Stimulated activated CD4-positive, alpha-beta T cell treated with anti-CD3 and anti-CD28 coated beads, Interleukin-4, amount 100 ng/mL, for 4 hours (primary cell): ENCODE measurements around the gene CXorf49.
"Not testable (repeated sequence)": the region's sequence is repeated elsewhere in the genome, so short reads cannot be mapped to it uniquely, and the experiment has no call there.

Source experiments
- DNase-seq, 2 experiments: peaks; one replicate each; pipeline ENCODE4 v3.0.0-alpha.2; 2020

CXorf49 gene

GRCh38 chrX:71718185-71718584 is at the start of gene CXorf49:
CXorf49 (minus strand) TSS chrX:71718285; CDS start chrX:71718151, 134 bp downstream.
- not testable (repeated sequence) for DNase-seq

GRCh38 chrX:71767134-71767533 is 49.0 kb upstream of the CXorf49 start:
- DNase-seq = not testable (repeated sequence)

GRCh38 chrX:71765613-71766012 is 47.5 kb upstream of the CXorf49 start:
- not testable (repeated sequence) for DNase-seq

- not testable (repeated sequence) for DNase-seq
Measured at GRCh38 chrX:71764832-71765231, 46.7 kb upstream of the CXorf49 start.

GRCh38 chrX:71763049-71763448 is 45.0 kb upstream of the CXorf49 start, which contains the start of gene CXorf49B:
CXorf49B (plus strand) TSS chrX:71763349; CDS start chrX:71763424, 75 bp downstream.
- not testable (repeated sequence) for DNase-seq

GRCh38 chrX:71760688-71761281 is 42.7 kb upstream of the CXorf49 start:
- not testable (repeated sequence) for DNase-seq

GRCh38 chrX:71720289-71720886 is 2.3 kb upstream of the CXorf49 start:
- not testable (repeated sequence) for DNase-seq

- DNase-seq = not testable (repeated sequence)
Measured at GRCh38 chrX:71719195-71719594, 1.1 kb upstream of the CXorf49 start.

GRCh38 chrX:71716323-71716722 is 1.8 kb downstream of the CXorf49 start:
- not testable (repeated sequence) for DNase-seq

GRCh38 chrX:71715551-71715950 is 2.5 kb downstream of the CXorf49 start:
- not testable (repeated sequence) for DNase-seq

- not testable (repeated sequence) for DNase-seq
Measured at GRCh38 chrX:71714064-71714463, 4.0 kb downstream of the CXorf49 start.

- DNase-seq = not testable (repeated sequence)
Measured at GRCh38 chrX:71702853-71703252, 15.2 kb downstream of the CXorf49 start.

- DNase-seq = not testable (repeated sequence)
Measured at GRCh38 chrX:71699023-71699344, 19.1 kb downstream of the CXorf49 start.

- DNase-seq = not testable (repeated sequence)
Measured at GRCh38 chrX:71698299-71699022, 19.6 kb downstream of the CXorf49 start.

GRCh38 chrX:71697466-71698298 is 20.4 kb downstream of the CXorf49 start:
- not testable (repeated sequence) for DNase-seq

GRCh38 chrX:71696641-71697465 is 21.2 kb downstream of the CXorf49 start:
- DNase-seq = not testable (repeated sequence)

GRCh38 chrX:71679575-71680207 is 38.4 kb downstream of the CXorf49 start:
- DNase-seq = no peak

- not testable (repeated sequence) for DNase-seq
Measured at GRCh38 chrX:71677195-71677594, 40.9 kb downstream of the CXorf49 start.

- not testable (repeated sequence) for DNase-seq
Measured at GRCh38 chrX:71676068-71676795, 41.9 kb downstream of the CXorf49 start.

GRCh38 chrX:71675636-71676035 is 42.4 kb downstream of the CXorf49 start:
- not testable (repeated sequence) for DNase-seq

GRCh38 chrX:71671938-71672337 is 46.1 kb downstream of the CXorf49 start:
- no peak for DNase-seq
